GM18505 (cell line): Measurements from ENCODE around the gene EFCAB12.

Experiments
- ATAC-seq: cut with Tn5 transposase; IDR thresholded peaks from one replicate; pipeline ENCODE4 v1.9.1; 2021; ENCODE audit not compliant: unreplicated experiment
- POLR2A ChIP-seq: IDR thresholded peaks from 4 replicates; pipeline ENCODE4 v1.6.1; 2011; ENCODE audit warnings: borderline replicate concordance; ENCODE audit not compliant: insufficient read depth, insufficient read length; ENCODE audit errors: extremely low read depth

The EFCAB12 gene

DNA sequence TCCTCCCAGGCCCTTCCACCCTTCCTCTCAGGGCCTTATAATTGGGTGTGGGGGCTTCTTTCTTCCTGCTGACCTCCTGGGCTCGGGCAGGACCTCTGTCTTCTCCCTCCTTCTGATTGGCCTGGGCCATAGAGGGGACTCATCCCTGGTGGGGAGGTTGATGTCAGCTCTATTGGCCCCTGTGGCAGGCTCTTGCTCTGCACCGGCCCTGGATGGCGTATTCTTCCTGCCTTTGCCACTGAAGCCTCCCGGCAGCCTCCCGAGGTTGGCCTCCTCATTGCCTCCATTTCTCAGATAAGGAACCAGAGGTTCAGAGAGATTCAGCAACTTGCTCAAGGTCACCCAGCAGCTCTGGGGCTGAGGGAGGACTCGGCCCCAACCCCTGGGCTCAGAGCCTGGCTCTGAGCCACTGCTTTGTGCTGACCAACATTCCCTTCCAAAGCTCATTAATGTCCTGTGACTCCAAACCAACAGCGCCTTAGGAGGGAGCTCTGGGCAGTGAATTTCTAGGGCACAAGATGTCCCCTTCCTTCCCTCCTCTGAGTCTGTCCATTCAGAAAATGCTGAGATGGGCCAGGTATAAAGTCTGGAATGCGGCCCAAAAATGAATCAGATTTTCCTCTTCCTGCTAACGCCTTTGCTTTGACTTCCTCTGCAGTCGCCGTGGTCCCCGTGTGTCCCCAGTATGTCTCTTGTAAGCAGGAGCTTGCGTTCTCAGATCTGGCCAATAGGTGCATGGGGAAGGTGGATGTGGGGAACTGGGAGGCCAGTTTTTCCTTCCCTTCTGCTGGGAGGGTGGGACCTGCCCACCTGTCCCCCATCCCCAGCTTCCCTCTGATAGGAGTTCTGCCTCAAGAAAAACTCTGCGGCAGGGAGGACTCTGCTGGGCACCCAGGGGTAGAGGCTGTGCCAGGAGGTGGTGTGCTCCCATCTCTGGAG, 75.5 kb downstream of the EFCAB12 start:
- ATAC-seq = no peak
- TF ChIP-seq POLR2A = no peak

DNA sequence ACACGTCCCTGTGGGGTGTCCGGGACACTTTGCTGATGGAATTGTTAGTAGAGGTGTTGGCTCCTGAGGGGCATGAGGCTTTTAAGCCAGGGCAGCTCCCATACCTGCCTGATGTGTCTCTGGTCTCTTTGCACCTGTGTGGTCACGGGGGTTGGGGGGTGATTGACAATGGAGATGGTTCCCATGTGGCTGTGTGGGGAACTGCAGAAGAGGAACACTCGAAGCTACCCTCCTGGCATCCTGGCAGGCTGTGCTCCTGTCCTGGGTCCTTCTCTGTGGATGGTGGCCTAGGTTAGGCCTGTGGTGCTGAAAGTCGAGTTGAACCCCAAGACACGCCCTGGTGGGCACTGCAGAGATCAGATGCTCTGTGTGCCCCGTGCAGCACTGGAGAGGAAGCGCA, 76.4 kb downstream of the EFCAB12 start:
- TF ChIP-seq POLR2A = no peak
- ATAC-seq = no peak
